ENCODE data around the gene DCAF12.

- TF ChIP-seq POLR2A (IDR thresholded peaks at IDR 0.05) (no peak), CTCF (IDR thresholded peaks at IDR 0.05) (no peak)
These were observed 80.6 kb downstream of the DCAF12 start for GRCh38 chr9:34045903-34046302.

All from uterus (tissue), 2 donors.